CD4-positive, alpha-beta T cell (primary cell): ENCODE data around the gene SFXN3. TPM values are rescaled to one million over a fixed set of nuclear protein-coding genes. Genes with fewer than 3 reads are reported as not detected.

ENCODE experiments used
- ATAC-seq: fragments of 200-7000 bp; cut with Tn5 transposase; one replicate; pipeline ENCODE4 v1.10.0; 2022; ENCODE audit warnings: mild to moderate bottlenecking; ENCODE audit not compliant: poor library complexity
- CTCF ChIA-PET: fragments of 350-600 bp; sonication (Branson Sonifier 250); formaldehyde crosslinking; loops from one replicate; lab custom pipeline; 2021; ENCODE audit warnings: antibody characterized with exemption, inconsistent platforms; lab: Charles Lee
- POLR2A ChIA-PET: fragments of 350-600 bp; sonication (Branson Sonifier 250); formaldehyde crosslinking; loops from one replicate; lab custom pipeline; 2021; ENCODE audit warnings: antibody characterized with exemption, inconsistent platforms; lab: Charles Lee
- DNase-seq, 14 experiments: peaks; one replicate each; pipeline ENCODE4 v3.0.0-alpha.2; 2013 to 2020; ENCODE audit warnings: mixed read lengths in 2 of 14
- H3K27ac ChIP-seq, 2 donors: one replicate each; pipeline versions ENCODE4 v1.5.1 to v1.7.0; 2013; ENCODE audit warnings: low read length in 2 of 2, low read depth in 1 of 2, mild to moderate bottlenecking in 1 of 2
- H3K27me3 ChIP-seq, 2 experiments: 1 replicate in 1 of 2; 2 replicates in 1 of 2; pipeline versions ENCODE4 v1.6.1 to v1.7.0; 2013; ENCODE audit warnings: low read length in 2 of 2, control low read depth in 1 of 2, mild to moderate bottlenecking in 1 of 2, moderate library complexity in 1 of 2; ENCODE audit not compliant: insufficient read depth in 2 of 2, control insufficient read depth in 1 of 2
- H3K36me3 ChIP-seq: one replicate; pipeline ENCODE4 v1.6.1; 2013; ENCODE audit warnings: low read length, control low read depth; ENCODE audit not compliant: insufficient read depth
- H3K4me1 ChIP-seq: one replicate; pipeline ENCODE4 v1.6.1; 2013; ENCODE audit warnings: low read length, control low read depth; ENCODE audit not compliant: insufficient read depth
- H3K4me3 ChIP-seq: one replicate; pipeline ENCODE4 v1.5.1; 2013; ENCODE audit warnings: mild to moderate bottlenecking, low read length, moderate library complexity
- H3K9me3 ChIP-seq, 2 experiments: 1 replicate in 1 of 2; 2 replicates in 1 of 2; pipeline versions ENCODE4 v1.6.1 to v1.7.0; 2013; ENCODE audit warnings: low read length in 2 of 2, mild to moderate bottlenecking in 2 of 2, control low read depth in 1 of 2, moderate library complexity in 1 of 2; ENCODE audit not compliant: control insufficient read depth in 1 of 2, insufficient read depth in 1 of 2
- H3K27ac Mint-ChIP-seq: one replicate; pipeline ENCODE4 v1.8.0; 2020; ENCODE audit warnings: mixed read lengths
- H3K27me3 Mint-ChIP-seq: one replicate; pipeline ENCODE4 v1.8.0; 2021; ENCODE audit warnings: mixed read lengths
- H3K36me3 Mint-ChIP-seq: one replicate; pipeline ENCODE4 v1.8.0; 2021; ENCODE audit warnings: low read depth, mixed read lengths
- H3K4me1 Mint-ChIP-seq: one replicate; pipeline ENCODE4 v1.8.0; 2021; ENCODE audit warnings: low read depth, mixed read lengths
- H3K4me3 Mint-ChIP-seq: one replicate; pipeline ENCODE4 v1.8.0; 2020; ENCODE audit warnings: mild to moderate bottlenecking, mixed read lengths
- H3K9me3 Mint-ChIP-seq: one replicate; pipeline ENCODE4 v1.8.0; 2020; ENCODE audit warnings: mixed read lengths
- intact Hi-C, 2 experiments: fragments of 100-400 bp; cut with DNase I in 1 of 2; cut with micrococcal nuclease in 1 of 2; formaldehyde crosslinking; loops; one replicate each; pipeline versions ENCODE4 v1.15.1 to v1.9.0; 2023 to 2025; cut with DNase I, micrococcal nuclease
- total RNA-seq, 174 experiments: library from RNA in 2 of 174; stranded (reverse) in 2 of 174; gene quantifications; one replicate each; pipeline ENCODE4 v1.2.3 and lab custom pipeline; 2021 to 2026
- TF ChIP-seq, protein P1 (sequence below): fragments of 200-600 bp; IDR thresholded peaks from one replicate; pipeline ENCODE4 v1.8.0; 2022; ENCODE audit warnings: antibody characterized with exemption, mild to moderate bottlenecking

Gene SFXN3
- total RNA-seq, 2 experiments from 2014 or later: 43.2 to 48.3 TPM

DNA sequence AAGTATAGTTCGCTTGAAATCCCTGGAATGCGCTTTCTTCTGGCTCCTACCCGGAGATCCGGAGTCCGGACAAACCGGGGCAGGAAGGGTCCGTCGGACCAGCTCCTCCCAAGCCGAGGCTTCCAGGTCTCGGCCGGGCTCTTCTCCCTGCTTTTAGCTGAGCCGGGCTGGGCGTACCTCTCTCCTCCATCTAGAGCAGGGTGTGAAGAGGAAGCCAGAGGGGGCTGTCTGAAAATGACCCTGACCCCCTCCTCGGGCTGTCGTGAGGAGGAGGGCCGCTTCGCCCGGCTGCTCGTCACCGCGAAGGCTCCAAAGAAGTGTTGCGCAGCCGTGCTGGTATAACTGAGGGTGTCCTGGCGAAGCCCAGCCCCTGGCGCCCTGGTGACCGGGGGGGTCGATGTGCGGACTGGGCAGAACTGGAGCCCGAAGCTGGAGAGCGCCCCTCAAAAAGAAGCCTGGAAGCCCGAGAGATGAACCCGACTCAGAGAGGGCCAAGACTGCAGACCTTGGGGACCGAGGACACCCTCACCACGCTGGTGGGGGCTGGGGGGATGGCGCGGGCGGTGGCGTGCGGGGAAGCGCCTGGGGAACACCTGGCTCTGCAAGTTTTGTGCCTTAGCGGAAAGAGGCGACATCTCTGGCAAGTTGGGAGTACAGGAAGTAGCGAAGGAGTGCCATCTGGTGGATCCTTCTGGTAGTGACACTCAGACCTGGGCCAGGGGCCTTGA, 36.5 kb downstream of the SFXN3 start:
- H3K36me3 Mint-ChIP-seq: no peaks in the 10 kb centered on the region
- intact Hi-C loops: loop anchor here (1.0 to 10.0 kb wide), 5 partner anchors 7 to 287 kb away; partner anchors contain the start of genes PDZD7 (in 2 of the 2), SFXN3 (in 2 of the 2) and BTRC (in 1 of the 2)
- TF ChIP-seq, protein P1, sequence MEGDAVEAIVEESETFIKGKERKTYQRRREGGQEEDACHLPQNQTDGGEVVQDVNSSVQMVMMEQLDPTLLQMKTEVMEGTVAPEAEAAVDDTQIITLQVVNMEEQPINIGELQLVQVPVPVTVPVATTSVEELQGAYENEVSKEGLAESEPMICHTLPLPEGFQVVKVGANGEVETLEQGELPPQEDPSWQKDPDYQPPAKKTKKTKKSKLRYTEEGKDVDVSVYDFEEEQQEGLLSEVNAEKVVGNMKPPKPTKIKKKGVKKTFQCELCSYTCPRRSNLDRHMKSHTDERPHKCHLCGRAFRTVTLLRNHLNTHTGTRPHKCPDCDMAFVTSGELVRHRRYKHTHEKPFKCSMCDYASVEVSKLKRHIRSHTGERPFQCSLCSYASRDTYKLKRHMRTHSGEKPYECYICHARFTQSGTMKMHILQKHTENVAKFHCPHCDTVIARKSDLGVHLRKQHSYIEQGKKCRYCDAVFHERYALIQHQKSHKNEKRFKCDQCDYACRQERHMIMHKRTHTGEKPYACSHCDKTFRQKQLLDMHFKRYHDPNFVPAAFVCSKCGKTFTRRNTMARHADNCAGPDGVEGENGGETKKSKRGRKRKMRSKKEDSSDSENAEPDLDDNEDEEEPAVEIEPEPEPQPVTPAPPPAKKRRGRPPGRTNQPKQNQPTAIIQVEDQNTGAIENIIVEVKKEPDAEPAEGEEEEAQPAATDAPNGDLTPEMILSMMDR: peak; percentile 96
- H3K4me1 Mint-ChIP-seq: peaks cover 30% of the 10 kb centered on the region
- H3K27me3 Mint-ChIP-seq: peaks cover 63% of the 10 kb centered on the region
- peaks cover 0 to 13% of the 10 kb centered on the region in 2 experiments for H3K9me3 ChIP-seq
- no peaks in the 10 kb centered on the region for H3K9me3 Mint-ChIP-seq
- H3K27ac Mint-ChIP-seq: no peak overlapping the region
- POLR2A ChIA-PET: interaction anchor here (1.8 to 2.5 kb wide), 2 partner anchors 25 to 35 kb away, joined by 4 to 24 read pairs; no protein-coding TSS in a partner anchor
- no peak overlapping the region for H3K27ac ChIP-seq
- H3K27me3 ChIP-seq: peaks cover 52 to 59% of the 10 kb centered on the region in 2 experiments
- H3K4me1 ChIP-seq: peaks cover 34% of the 10 kb centered on the region
- H3K4me3 Mint-ChIP-seq: peak overlapping the region; percentile 93
- DNase-seq (peak; percentile 61 to 88 (median 69)), ATAC-seq (peak; percentile 83)
- H3K4me3 ChIP-seq: peak overlapping the region; percentile 70
- H3K36me3 ChIP-seq: no peaks in the 10 kb centered on the region
- CTCF ChIA-PET: interaction anchor here (0.6 to 4.3 kb wide), 8 partner anchors 12 to 1669 kb away, joined by 3 to 30 read pairs (median 6); no protein-coding TSS in a partner anchor

DNA sequence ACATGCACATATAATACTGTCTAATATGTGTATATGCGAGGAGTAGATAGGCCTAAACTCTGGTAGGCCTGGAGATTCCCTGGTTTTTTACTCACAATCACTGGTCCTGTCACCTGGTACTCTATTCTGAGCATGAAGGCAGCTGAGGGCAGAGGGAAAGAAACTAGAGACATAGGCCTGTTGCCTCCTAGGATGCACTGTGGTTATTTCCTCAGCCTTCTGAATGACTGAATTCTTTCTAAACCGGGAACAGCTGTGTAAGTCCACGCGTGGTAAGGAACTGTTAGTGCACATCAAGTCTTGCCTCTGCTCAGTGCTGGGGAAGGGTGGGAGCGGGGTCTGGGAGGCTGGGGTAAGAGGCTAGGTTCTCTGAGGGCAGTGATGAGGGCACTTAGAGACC, 38.4 kb downstream of the SFXN3 start:
- no peaks in the 10 kb centered on the region for H3K9me3 Mint-ChIP-seq
- intact Hi-C loops: loop anchor here (5.0 to 10.0 kb wide), 3 partner anchors 37 to 285 kb away; partner anchors contain the start of genes PDZD7 (in 2 of the 2), SFXN3 (in 2 of the 2) and BTRC (in 1 of the 2)
- Histone ChIP-seq H3K9me3 (peaks cover 0 to 13% of the 10 kb centered on the region in 2 experiments), H3K27ac (no peak overlapping the region), H3K4me1 (peaks cover 21% of the 10 kb centered on the region), H3K36me3 (no peaks in the 10 kb centered on the region), H3K27me3 (peaks cover 44 to 56% of the 10 kb centered on the region in 2 experiments), H3K4me3 (no peak overlapping the region)
- ChIA-PET CTCF (interaction anchor here (3.9 to 4.3 kb wide), 2 partner anchors 19 to 28 kb away, joined by 28 to 30 read pairs; no protein-coding TSS in a partner anchor), POLR2A (no interaction called here)
- DNase-seq (no peak), ATAC-seq (no peak)
- H3K27ac Mint-ChIP-seq: no peak overlapping the region
- TF ChIP-seq, protein P1: no peak
- no peaks in the 10 kb centered on the region for H3K36me3 Mint-ChIP-seq
- H3K4me1 Mint-ChIP-seq: peaks cover 21% of the 10 kb centered on the region
- peaks cover 71% of the 10 kb centered on the region for H3K27me3 Mint-ChIP-seq
- no peak overlapping the region for H3K4me3 Mint-ChIP-seq

DNA sequence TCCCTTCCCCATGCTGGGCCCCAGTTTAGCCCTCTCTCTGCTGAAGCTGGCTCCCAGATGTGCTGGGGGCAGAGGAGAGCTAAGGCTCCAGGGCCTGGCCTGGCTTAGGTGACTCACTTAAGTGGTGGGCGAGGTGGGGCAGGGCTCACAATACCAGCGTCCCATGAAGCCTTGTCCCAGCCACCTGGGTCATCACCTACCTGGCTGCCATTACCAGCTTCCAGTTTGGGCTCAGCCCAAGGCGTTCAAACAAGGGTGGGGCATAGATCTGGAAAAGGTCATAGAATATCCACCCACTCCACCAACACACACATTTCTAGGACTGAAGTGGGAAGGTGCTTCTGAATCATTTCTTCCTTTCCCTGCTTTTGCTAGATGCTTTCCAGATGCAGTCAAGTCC, 39.1 kb downstream of the SFXN3 start:
- H3K27me3 ChIP-seq: peaks cover 37 to 50% of the 10 kb centered on the region in 2 experiments
- H3K4me1 Mint-ChIP-seq: peaks cover 21% of the 10 kb centered on the region
- ChIA-PET POLR2A (no interaction called here), CTCF (interaction anchor here (4.3 kb wide), 1 partner anchor 20 kb away, joined by 28 read pairs; no protein-coding TSS in a partner anchor)
- H3K9me3 ChIP-seq: peaks cover 0 to 13% of the 10 kb centered on the region in 2 experiments
- peaks cover 67% of the 10 kb centered on the region for H3K27me3 Mint-ChIP-seq
- ATAC-seq: no peak
- H3K4me1 ChIP-seq: peaks cover 21% of the 10 kb centered on the region
- intact Hi-C loops: no loop called here
- H3K36me3 Mint-ChIP-seq: no peaks in the 10 kb centered on the region
- DNase-seq: no peak
- H3K27ac ChIP-seq: no peak overlapping the region
- H3K4me3 Mint-ChIP-seq: no peak overlapping the region
- TF ChIP-seq, protein P1: no peak
- H3K36me3 ChIP-seq: no peaks in the 10 kb centered on the region
- no peak overlapping the region for H3K27ac Mint-ChIP-seq
- H3K9me3 Mint-ChIP-seq: no peaks in the 10 kb centered on the region
- H3K4me3 ChIP-seq: no peak overlapping the region
